GM19372 (cell line): Measurements from ENCODE around the gene B3GAT2.

Experiments
- ATAC-seq: cut with Tn5 transposase; IDR thresholded peaks from one replicate; pipeline ENCODE4 v1.9.1; 2021; ENCODE audit warnings: mild to moderate bottlenecking, low read depth, moderate library complexity; ENCODE audit not compliant: unreplicated experiment

B3GAT2 gene

DNA sequence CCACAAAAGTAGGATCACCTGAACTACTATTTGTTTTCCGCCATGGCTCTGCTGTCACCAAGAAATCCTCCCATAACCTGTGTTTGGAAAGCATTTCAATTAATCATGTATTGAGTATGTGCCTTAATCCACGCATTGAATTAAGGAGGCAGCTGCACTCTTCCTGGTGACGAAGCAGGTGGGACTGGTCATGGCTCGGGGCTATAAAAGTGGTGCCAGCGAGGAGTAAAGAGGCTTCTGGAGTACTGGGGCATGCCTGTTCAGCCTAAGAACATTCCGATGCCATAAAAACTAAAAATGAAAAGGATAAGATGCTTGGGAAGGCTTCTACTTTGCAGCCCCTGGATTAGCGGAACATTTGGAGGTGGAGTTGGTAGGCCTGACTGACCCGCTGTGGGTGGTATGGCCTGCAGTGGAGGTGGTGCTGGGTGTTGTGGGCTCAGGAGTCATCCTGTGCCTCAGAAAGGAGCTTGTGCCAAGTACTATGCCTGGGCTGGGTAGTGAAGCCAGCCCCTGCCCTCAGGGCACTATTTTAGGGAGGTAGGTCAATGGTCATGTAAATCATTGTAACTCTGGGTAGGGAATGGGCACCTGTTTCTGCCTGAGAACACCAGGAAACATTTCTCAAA, 110.5 kb downstream of the B3GAT2 start:
- ATAC-seq, result no peak

DNA sequence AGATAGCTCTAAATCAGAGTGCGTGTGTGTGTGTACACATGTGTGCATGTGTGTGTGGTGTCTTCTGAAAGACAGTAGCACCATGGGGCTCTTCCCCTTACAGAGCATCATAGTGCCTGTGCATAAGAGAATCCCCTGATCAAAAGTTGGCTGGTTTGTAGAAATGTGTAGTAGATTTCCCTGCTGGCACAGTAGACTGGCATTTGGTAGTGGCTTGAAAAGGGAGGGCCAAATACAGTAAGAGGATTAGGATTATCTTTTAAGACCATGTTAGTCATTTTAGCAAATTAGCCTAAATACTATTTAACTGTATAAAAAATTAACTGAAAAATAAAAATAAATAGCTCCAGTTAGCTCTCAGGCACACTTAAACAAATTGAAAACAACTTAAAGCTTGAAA, 112.6 kb downstream of the B3GAT2 start:
- no peak for ATAC-seq

DNA sequence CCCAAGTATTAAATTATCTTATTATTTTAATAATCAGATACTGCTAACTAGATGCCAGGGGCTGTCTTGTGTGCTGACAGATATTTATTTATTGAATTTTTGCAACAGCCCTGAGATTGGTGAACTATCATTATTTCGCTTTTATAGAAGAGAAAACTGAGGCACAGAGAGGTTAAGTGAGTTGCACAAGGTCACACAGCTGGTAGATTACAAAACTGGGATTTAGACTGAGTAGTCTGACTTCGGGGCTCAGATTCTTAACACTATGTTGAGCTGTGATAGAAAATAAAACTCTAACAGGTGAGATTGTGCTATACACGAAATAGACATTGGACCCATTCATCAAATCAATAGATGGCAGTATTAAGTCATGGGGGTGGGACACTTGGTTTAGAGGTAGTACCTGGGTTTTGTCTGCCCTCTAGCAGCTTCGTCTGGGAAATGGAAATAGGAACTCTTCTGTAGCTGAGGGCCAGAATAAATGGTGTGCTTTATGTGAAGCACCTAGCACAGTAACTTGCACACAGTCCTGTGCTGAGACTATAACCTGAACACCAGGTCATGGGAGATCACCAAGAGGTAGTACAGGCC, 113.4 kb downstream of the B3GAT2 start:
- ATAC-seq, result no peak

DNA sequence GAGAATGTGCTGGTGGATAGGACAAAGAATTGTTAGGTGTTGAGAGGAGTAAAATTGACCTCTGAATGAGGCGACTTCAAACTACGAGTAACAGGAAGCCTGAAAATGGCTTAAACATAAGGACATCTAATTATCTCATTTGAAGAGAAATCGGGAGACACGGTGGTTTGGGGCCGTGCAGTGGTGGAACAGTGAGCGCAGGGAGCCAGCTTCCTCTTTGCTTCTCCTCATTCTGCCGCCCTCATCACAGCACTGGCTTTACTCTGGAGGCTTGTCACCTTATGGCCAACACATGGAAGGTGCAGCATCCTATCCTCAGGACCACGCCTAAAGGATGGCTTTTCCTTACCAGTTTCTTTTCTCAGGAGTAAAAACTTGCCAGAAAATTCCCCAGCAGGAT, 114.3 kb downstream of the B3GAT2 start:
- ATAC-seq, result no peak

DNA sequence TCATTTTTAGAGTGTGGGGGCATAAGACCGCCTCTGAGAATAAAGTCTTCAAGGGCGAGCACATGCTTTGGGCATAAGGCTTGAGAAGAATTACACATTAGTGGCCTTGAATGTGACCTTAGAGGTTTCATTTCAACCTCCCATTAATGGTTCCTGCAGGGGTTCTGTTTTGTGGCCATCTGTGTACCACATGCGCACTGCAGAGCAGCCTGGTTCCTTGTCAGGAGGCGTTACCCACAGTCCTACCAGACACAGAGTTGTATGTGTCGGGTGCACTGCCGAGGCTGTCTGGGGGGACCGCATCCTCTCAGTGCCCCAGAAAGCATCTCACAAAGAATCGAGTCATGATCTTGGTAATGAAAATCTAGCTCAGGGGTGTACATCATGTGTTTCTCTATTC, 115.7 kb downstream of the B3GAT2 start:
- no peak for ATAC-seq

DNA sequence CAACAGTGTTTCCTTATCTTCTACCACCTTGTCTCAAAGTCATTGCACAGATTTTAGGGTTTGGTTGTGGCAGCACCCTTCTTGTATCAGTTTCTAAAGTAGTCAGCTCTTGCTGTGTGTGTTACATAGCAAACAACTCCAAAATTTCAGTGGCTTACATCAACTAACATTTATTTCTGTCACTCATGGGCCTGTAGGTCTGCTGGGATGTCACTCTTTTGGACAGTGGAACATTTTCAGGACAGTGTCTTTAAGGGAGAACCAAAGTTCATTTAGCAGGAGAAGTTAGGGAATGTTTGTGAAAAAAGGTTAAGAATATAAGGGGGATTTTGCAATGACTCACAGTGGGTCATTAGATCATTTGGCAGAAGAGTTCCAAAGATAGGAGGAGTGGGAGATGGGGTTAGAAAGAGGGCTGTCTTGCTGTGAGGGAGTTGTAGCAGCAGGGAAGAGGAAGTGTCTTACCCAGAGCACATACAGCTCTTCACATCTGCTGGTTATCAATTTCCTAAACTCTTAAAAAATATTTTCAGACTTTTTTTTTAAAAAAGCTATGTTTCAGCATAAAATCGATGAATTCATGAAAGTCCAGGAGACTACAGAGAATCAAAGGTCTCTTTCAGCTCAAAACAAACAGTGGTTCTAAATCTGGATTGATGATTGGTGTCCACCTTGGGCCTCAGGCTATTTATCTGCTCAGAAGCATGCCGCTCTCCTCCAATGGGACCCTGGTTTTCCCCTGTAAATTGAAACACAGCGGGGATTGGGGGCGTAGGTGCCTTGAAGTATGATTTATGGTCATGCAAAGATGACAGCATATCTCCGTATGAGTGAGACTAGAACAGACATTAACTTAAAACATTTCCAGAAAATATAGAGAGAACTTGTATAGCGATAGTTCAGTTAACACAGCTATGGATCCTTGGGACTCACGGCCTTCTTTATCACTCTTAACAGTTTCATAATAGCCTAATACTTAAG, 117.3 kb downstream of the B3GAT2 start:
- ATAC-seq, result no peak

DNA sequence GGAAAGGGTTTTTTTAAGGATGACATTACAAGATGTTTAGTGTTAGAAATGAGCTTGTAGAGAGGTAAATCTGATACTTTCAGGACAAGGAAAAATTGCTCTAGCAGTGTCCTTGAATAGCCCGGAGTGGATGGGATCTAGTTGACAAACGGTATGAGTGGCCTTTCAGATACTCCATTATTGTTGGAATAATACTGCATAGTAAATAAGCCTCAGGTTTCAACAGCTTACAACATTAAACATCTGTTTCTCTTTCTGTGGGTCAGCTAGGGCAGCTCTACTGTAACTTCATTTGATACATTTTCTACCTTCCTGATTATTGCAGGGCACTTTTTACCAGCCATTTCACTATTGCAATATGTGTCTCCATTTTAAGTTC, 118.0 kb downstream of the B3GAT2 start:
- ATAC-seq, result no peak

DNA sequence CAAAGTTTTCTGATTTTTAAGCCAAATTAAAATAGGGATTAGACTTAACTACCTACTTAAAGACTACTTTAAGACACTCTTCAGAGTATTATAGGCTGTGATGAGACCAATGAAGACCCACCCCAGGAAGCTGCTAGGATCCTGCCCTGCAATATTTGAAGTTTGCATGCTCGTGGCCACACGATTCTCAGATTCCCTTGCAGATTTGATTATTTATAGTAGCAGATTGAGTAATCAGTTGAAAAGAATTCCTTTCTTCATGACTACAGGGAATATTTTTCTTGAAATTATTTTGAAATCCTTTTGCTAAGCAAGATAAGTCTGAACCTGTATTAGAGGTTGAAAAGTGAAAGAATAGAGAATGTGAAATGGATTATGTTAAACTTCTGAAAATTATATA, 122.3 kb downstream of the B3GAT2 start:
- no peak for ATAC-seq

DNA sequence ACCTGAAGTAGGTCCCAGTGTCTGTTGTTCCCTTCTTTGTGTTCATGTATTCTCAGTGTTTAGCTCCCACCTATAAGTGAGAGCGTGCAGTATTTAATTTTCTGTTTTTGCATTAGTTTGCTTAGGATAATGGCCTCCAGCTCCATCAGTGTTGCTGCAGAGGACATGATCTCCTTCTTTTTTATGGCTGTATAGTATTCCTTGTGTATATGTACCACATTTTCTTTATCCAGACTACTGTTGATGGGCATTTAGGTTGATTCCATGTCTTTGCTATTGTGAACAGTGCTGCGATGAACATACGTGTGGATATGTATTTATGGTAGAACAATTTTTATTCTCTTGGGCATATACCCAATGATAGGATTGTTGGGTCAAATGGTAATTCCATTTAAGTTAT, 125.4 kb downstream of the B3GAT2 start:
- ATAC-seq, result no peak

DNA sequence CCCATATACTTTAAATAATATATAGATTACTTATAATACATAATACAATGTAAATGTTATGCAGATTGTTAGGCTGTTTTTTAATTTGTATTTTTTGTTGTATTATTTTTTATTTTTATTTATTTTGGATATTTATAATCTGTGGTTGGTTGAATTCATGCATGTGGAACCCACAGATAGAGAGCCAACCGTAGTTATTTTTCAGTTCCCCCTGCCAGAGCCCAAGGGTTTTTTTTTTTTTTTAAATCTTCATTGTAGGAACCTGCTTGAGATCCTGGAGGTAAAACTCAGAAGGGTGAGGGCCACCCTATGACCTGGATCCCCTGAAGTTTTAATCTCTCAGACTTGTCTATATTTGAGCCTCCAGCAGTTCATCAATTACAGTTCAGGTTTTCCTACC, 133.2 kb downstream of the B3GAT2 start:
- ATAC-seq, result no peak

DNA sequence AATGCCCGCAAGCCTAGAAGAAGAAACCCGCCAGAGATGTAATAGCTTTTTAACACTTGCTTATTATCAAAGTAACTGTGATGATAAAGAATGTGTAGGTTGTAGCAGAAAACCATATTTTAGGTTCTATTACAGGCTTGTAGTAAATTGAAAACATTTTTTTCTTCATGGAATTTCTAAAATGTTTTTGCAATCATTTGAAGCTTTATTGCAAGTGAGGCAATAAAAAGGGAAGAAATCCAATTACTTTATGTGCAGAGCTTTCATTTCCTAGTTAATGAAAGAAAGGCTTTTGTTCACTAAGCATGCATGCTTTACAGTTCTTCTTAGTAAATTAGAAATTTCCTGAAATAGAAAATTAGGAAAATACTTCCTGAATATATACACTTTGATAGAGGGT, 135.1 kb downstream of the B3GAT2 start:
- no peak for ATAC-seq

DNA sequence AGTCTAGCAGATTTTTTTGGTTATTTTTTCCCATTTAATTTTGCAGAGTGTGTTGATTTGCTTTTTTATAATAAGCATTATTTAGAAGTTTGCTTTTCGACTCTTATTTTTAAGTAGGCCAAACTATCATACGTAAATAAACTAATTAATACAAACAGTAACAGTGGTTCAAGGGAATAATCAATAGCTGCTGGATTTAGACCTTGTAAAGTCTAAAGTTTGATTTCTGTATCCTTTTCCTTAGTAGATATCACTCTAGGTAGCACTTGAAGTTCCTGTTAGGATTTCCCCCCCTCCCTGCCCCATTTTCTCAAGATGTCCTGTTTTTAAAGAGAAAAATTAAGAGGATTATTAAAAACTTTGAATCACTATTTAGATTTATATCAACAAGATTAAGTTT, 136.1 kb downstream of the B3GAT2 start:
- no peak for ATAC-seq

DNA sequence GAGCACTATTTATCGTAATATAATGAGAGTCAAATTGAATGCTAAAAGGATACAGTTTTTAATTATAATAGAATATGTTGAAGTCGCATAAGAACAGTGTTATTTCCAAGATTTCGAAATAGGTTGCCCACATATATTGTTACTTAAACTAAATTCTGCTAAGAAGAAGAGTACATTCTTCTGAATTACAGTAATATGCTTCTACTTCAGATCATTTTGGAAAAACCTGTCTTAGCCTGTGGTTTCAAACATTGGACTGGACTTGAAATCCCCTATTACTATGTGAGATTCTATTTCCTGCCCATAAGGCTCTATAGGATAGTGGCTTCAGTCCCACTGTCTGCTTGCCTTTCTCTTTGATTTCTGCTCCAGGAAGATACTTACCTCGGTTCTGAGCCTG, 137.2 kb downstream of the B3GAT2 start:
- no peak for ATAC-seq

DNA sequence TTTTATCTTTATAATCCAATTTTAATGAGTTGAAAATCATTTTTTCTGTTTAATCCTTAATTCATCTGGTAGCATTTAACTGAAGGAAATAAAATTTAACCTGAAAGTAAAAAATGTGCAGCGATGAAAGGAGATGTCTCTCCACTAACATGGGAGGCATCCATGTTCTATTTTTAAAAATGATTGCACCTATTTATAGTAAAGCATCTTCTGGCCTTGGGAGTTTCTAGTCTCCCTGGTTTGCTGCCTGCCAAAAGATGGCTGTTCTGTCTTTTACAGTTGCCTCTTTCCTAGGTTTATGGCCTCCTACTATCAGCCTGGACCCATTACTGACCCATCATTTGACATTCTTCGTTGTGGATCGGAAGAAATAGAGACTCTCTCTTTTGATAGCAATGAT, 143.0 kb downstream of the B3GAT2 start:
- ATAC-seq, result no peak

DNA sequence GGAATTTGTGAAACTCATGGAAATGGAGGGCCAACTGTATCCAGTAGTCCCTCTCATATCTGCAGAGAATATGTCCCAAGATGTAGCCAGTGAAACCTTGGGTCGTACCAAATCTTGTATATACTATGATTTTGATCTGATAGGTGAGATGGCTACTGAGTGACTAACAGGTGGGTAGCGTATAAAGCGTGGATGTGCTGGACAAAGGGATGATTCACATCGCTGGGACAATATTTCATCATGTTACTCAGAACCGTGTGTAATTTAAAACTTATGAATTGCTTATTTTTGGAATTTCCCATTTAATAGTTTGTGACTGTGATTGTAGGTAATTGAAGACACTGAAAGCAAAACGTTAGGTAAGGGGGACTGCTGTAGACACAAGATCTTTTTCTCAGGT, 145.1 kb downstream of the B3GAT2 start:
- ATAC-seq, result no peak
